HG03460 (cell line): ENCODE results near the gene BTRC.

Experiments
- ATAC-seq: cut with Tn5 transposase; IDR thresholded peaks from one replicate; pipeline ENCODE4 v1.9.1; 2021; ENCODE audit not compliant: unreplicated experiment

BTRC gene

DNA sequence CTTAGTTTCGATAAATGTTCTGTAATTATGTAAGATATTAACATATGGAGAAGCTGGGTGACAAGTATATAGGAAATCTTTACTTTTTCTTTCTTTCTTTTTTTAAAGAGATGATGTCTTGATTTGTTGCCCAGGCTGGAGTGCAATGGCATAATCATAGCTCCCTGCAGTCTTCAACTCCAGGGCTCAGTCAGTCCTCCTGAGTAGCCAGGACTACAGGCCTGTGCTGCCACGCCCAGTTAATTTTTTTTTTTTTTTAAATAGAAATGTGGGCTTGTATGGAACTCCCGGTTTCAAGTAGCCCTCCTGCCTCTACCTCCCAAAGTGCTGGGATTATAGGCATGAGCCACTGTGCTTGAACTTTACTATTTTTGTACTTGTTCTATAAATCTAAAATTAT is 122.4 kb downstream of the BTRC start:
- no peak for ATAC-seq

DNA sequence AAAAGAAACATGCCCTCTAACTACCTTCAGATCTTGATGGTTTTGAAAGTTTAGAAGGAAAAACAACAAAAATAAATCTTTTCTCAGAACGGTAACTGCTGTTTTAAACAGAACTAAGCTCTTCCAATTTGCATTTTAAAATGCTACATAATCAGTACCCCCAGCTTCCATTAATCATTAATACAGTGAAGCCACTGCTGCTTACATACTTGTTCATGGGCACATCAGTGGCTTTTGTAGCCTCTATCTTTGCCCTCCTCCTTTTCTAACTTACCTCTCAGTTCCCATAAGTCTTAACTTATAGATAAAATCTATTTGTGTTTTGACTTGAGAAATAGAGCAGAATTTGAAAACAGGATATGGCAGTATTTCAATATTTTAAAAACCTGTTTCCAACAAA is 125.0 kb downstream of the BTRC start:
- no peak for ATAC-seq

- ATAC-seq, result no peak
Measured at GRCh38 chr10:101481256-101481655, 127.3 kb downstream of the BTRC start.

DNA sequence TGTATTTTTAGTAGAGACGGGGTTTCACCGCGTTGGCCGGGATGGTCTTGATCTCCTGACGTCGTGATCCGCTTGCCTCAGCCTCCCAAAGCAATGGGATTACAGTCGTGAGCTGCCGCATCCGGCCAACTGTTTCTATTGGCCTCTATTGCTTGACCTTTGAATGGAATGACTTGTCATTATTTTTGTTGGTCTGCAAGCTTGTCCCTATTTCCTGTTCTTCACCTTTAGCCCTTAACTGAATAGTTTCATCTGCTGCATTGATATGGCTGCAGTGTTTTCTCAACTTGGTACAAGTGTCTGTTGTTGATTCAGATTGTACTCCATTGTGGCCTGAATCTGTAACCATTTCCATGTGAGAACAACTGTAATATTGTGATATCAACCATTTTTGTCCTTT is 128.6 kb downstream of the BTRC start:
- no peak for ATAC-seq

DNA sequence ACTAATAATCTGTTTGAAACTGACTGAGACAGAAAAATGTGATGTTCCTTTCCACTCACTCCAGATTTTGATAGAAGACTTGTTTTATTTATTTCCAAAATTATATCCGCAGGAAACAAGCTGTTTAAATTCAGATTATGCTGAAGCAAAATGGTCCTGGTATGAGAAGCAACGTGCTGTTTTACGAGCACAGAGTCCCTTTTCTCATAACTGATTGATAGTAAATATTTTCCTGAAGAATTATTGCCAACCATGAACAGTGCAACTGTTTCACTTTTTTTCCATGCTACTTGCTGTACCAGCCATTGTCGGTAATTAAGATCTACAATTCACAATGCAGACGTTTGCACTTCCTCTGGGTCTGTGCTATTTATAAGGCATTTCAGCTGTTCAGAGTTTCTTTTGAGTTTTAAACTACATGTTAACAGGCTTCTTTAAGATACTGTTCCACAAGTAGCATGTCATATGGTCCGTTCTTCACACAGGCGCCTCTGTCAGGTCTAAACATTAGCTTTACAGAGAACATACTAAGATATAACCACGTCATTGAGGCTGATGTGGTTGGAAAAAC is 130.3 kb downstream of the BTRC start:
- no peak for ATAC-seq

GRCh38 chr10:101485207-101485606 is 131.2 kb downstream of the BTRC start:
- ATAC-seq, result no peak

DNA sequence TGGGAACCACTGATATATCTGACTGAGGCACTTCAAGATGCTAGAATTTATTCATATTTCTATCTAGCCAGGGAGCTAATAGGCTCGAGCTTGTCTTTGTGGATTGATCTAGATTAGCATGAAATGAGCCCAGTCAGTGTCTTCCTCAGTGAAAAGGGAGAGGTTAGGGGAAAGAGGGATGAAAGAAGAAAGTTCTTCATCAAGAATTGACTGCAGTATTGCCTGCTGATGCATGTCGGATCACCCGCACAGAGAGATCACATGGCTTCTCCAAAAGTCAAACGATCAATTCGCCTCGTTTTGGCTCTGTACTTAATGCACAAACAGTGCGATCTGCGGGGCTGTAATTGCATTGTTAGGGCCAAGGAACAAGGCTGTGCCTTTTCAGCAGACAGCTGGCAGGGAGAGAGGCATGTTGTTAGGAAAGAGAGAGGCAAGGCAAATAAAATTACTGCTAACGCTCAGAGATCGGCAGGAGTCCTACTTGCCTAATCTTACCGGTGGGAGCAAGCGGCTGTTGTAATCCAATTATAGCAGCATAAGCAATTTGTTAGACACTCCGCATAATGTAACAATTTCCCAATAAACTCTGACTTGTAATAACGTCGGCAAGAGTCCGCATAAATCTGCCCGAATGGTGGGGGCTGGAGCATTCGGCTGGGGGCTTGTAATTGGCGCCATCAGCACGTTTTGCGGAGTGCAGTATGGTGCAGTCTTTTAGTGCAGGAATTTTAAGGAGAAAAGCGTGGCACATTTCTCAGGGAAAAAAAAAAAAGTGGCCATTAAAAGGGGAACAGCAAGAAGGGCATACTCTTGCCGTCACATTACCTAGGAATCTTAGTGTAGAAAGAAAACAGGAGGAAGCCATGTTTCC is 132.0 kb downstream of the BTRC start:
- no peak for ATAC-seq

GRCh38 chr10:101487399-101487798 is 133.4 kb downstream of the BTRC start:
- ATAC-seq, result no peak

GRCh38 chr10:101489355-101489754 is 135.4 kb downstream of the BTRC start:
- no peak for ATAC-seq

GRCh38 chr10:101490026-101490425 is 136.1 kb downstream of the BTRC start:
- no peak for ATAC-seq

DNA sequence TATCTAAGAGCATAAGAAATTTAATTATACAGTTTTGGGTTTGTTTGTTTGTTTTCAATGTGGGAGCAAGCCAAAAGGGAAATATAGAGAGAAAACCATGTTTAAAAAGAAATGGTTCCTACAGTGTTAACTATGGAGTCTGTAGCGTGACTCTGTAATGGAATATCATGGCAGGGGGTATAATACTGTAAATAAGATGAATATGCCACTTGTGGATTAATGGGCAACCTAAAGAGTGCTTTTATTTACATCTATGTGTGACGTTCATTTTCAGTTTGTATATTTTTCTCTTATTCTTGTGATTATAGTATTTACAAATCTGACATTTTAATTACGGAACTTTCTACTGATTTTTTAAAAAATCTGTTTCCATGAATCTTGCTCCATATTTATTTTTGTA is 138.2 kb downstream of the BTRC start:
- no peak for ATAC-seq

GRCh38 chr10:101492814-101493213 is 138.8 kb downstream of the BTRC start:
- ATAC-seq, result no peak

DNA sequence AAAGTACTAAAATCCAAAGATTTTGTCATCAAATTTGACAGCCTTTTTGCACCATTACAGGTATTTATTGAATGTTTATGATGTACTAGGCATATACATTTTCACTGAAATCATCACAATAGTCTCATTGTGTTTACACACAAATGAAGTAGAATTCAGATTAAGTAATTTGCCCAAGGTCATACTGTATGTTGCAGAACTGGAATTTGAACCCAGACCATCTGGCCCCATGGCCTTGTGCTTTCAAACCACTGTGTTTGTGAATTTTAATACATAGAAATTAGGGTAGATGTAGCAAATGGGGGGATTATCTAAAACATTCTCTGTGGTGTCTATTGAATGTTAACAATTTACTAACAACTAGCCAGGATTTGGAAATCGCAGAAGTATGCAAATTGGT is 139.3 kb downstream of the BTRC start:
- no peak for ATAC-seq

DNA sequence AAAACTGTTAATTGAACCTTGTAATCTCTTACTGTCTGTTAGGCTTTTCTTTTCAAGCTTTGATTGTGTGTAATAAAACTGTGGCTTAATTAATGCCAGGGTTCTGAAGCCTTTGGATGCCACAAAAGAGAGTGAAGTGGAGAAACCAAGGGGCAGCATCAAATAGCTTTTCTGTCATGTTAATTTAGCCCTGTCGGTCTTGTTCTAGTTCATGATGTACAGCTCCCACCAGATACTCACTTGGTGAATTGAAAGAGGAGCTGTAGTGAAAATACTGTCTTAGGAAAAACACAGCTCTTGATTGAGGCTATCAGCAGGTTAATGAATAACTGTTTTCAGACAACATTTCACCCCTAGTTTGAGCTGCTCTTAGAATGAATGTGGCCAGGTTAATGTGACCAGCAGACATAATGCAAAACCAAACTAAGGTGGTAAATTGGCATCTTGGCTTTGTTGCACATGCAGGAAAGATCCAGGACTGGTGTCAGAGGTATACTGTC is 139.9 kb downstream of the BTRC start:
- no peak for ATAC-seq

DNA sequence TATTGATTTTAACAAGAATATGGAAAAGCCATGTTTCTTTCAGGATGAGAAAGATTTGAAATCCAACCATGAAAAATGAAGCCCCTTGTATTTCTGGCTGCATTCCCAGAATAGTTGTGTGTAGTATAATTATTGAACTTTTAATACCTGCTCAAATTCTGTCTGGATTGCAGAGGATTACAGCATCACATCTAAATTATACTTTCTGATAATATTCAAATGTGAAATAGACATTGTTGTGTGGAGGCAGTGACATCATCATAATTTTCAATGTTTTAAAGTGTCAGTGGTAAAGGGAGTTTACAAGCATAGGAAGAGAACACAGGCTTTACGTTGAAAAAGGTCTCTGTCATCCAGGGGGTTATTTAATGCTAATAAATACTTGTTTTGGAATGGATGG is 140.7 kb downstream of the BTRC start:
- no peak for ATAC-seq

DNA sequence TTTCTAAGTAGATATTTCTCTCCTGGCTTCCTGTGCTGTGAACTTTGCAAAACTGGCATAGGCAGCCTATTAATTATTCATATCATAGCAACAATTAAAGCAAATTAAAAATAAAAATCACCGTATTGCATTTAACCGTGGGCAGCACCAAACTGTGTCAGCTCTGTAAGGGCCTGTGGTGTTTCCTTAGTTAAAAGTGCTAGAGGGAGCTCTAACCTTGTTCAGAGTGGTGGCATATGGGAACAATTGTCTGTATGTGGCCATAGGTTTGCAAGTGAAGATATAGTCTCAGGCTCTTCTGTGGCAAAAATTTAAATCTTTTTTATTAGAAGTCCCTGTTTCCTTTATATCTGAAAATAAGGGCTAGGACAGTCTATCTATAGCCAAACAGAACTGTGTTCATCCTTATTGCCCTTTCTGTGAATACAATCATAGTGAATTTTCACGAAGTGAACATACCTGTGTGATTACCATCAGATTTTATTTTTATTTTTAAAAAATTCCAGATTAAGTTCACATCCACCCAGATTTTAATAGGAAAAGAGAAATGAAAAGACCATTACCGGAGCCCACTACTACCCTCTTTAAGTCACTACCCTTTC is 141.5 kb downstream of the BTRC start:
- no peak for ATAC-seq

DNA sequence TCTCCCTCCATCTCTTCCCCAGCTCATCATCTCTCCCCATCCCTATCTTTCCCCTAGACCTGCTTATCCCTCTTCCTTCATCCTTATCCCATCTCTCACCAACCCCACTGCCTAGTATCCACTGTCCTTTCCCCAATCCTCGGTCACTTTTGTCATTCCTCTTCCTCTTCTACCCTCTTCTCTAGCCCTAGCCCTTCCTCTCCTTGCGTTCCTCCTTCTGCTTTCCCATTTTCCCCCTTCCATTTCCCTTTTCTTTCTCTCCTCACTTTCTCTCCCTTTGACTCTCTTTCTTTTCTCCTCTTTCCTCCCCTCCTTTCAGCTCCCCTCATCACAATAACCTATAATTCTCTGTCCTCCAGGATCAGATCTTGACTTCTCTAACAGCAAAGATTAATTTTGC is 150.5 kb downstream of the BTRC start:
- ATAC-seq, result no peak

- no peak for ATAC-seq
Measured at GRCh38 chr10:101506829-101507661, 153.1 kb downstream of the BTRC start.

GRCh38 chr10:101507828-101508227 is 153.9 kb downstream of the BTRC start:
- no peak for ATAC-seq

DNA sequence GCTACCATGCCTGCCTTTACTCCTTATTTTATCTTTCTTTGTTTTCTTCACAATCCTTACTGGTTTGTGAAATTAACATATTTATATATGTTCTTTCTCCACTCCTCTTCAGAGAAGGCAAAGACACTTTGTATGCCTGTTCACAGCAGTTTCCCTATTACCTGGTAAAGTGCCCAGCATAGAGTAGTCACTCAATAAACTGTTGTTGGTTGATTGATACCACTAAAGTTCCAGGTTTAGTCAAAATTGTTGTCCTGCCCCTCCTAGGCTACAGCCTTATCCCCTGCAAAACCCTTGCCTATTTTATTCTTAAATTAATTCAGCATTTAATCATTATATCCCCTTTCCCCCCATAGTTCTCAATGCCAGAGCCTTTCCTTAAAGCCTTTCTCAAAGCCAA is 158.0 kb downstream of the BTRC start:
- ATAC-seq, result no peak

- ATAC-seq, result no peak
Measured at GRCh38 chr10:101512738-101513137, 158.8 kb downstream of the BTRC start.
